Choroid plexus epithelial cell (primary cell): ENCODE measurements around the gene PACSIN2.
"Not testable (repeated sequence)": the region's sequence is repeated elsewhere in the genome, so short reads cannot be mapped to it uniquely, and the experiment has no call there.

ENCODE experiments used
- DNase-seq: peaks from one replicate; pipeline ENCODE4 v3.0.0-alpha.2; 2010; ENCODE audit warnings: low read depth
- H3K4me3 ChIP-seq: 2 replicates; pipeline ENCODE4 v1.5.1; 2011; ENCODE audit warnings: low read depth, mild to moderate bottlenecking, control low read depth, low read length, moderate library complexity
- TF ChIP-seq, protein P1 (sequence below): conservative IDR thresholded peaks from 2 replicates; pipeline ENCODE4 v1.5.1; 2011; ENCODE audit warnings: low read depth, mild to moderate bottlenecking, control low read depth, inconsistent platforms, low read length, moderate library complexity

PACSIN2 gene

GRCh38 chr22:42938449-42938848 lies 76.5 kb downstream of the PACSIN2 start:
- TF ChIP-seq, protein P1, sequence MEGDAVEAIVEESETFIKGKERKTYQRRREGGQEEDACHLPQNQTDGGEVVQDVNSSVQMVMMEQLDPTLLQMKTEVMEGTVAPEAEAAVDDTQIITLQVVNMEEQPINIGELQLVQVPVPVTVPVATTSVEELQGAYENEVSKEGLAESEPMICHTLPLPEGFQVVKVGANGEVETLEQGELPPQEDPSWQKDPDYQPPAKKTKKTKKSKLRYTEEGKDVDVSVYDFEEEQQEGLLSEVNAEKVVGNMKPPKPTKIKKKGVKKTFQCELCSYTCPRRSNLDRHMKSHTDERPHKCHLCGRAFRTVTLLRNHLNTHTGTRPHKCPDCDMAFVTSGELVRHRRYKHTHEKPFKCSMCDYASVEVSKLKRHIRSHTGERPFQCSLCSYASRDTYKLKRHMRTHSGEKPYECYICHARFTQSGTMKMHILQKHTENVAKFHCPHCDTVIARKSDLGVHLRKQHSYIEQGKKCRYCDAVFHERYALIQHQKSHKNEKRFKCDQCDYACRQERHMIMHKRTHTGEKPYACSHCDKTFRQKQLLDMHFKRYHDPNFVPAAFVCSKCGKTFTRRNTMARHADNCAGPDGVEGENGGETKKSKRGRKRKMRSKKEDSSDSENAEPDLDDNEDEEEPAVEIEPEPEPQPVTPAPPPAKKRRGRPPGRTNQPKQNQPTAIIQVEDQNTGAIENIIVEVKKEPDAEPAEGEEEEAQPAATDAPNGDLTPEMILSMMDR, result no peak
- H3K4me3 ChIP-seq, result no peak overlapping the region

GRCh38 chr22:42937164-42937843 lies 77.6 kb downstream of the PACSIN2 start:
- peak; percentile 86 for DNase-seq
- no peak overlapping the region for H3K4me3 ChIP-seq
- TF ChIP-seq, protein P1, result no peak

More at GRCh38 chr22:42938449-42938848, 76.5 kb downstream of the PACSIN2 start:
- DNase-seq, result no peak

DNA sequence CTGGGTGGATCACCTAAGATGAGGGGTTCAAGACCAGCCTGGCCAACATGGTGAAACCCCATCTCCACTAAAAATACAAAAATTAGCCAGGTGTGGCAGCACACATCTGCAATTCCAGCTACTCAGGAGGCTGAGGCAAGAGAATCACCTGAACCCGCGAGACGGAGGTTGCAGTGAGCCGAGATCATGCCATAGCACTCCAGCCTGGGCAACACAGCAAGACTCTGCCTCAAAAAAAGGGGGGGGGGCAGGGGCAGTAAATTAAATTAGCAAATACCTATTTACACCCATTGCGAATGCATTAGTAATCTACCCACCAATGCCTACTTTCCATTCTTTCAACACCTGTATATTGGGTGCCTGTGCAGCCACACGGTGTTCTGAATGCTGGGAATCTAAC lies 78.3 kb downstream of the PACSIN2 start:
- not testable (repeated sequence) for DNase-seq, H3K4me3 ChIP-seq

GRCh38 chr22:42934338-42934737 lies 80.6 kb downstream of the PACSIN2 start:
- no peak overlapping the region for H3K4me3 ChIP-seq
- TF ChIP-seq, protein P1, result no peak
- DNase-seq, result no peak

DNA sequence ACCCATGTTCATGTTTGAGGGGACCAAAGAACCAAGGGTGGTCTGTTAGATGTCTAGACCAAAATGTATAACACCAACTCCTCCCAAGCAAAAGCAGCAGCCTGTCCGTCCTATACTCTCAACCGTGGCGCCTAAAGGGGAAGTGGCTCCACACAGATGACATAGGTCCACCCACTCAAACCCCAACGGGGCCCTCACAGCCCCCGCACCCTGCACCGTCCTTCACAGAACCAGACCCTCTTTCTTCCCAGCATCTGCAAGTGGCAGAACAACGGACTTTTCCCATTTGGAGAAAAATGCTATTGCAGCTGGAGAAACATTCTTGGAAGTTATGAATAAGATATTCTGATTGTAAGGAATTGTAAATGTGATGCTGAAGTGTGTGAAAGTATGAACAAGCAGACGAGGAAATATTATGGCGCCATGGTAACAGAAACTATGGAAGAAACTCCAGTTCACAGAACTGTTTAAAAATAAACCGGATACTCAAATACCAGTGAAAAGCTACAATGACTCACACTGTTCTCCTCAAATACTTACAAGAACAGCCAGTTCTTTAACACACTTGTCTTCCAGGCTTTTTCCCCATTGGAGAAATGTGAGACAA lies 81.4 kb downstream of the PACSIN2 start:
- TF ChIP-seq, protein P1, result no peak
- no peak overlapping the region for H3K4me3 ChIP-seq
- peak; percentile 97 for DNase-seq

DNA sequence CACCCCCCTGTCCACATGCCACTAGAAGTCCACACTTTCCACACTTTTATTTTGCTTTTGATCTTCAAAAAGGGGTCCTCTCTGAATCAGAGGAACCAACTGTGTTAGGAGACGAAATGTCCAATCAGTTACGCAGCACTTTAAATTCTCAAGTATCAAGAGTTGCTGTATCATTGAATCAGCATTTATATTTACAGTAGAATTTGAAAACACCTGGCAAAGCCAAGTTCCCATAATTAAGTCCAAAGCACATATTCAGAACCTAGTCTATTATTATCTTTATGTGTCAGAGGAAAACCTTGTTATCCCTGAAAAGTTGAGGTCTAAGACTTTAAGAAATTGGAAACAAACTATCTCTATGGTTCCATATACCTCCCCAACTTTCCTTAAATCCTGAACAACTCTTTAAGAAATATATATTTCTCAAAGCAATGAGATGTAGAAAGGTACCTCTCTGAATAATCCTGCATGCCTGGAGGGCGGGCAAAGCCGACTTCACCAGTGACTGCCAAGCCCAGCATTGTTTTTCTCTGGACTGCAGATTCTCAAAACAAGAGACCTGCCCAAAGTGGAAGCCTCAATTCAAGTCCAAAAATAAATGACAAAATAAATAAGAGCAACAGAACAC lies 82.0 kb downstream of the PACSIN2 start:
- H3K4me3 ChIP-seq, result no peak overlapping the region
- TF ChIP-seq, protein P1, result no peak

DNA sequence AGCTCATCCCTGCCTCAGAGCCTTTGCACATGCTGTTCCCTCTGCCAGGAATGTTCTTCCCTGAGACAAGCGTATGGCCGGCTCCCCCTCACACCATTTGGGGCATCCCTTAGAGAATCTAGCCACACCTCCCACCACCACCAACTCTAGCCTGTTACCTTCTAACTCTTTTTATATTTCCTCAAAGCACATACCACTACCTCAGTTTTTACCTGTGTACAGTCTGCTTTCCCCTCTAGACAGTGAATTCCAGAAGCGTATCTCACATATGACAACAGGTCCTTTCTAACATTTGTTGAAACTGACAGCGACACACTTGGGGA lies 82.8 kb downstream of the PACSIN2 start:
- no peak overlapping the region for H3K4me3 ChIP-seq
- TF ChIP-seq, protein P1, result no peak
- DNase-seq, result no peak

More for the DNA sequence above, 82.0 kb downstream of the PACSIN2 start:
- DNase-seq, result no peak
